K562 (cell line): ENCODE measurements around the gene SLC44A5. TPM values are rescaled to one million over a fixed set of nuclear protein-coding genes. Genes with fewer than 3 reads are reported as not detected.

Source experiments
- ATAC-seq: fragments of 200-7000 bp; cut with Tn5 transposase; 3 replicates; pipeline ENCODE4 v1.9.1; 2020; ENCODE audit warnings: moderate library complexity
- BruUV-seq: library from RNA; stranded (reverse); fragments of 400-500 nt; replicated peaks from 2 replicates; lab custom pipeline; 2021; lab: Mats Ljungman, UMichigan
- CTCF ChIA-PET: fragments of 300-600 bp; formaldehyde crosslinking; extraction: SDS; loops from one replicate; lab custom pipeline; 2021; ENCODE audit warnings: low intra/inter-chr PET ratio; lab: Yijun Ruan, JAX
- POLR2A ChIA-PET: fragments of 300-600, 350-650 bp; sonication (Branson Sonifier 250); formaldehyde crosslinking; extraction: SDS; loops from one replicate; lab custom pipeline; 2021; ENCODE audit warnings: antibody characterized with exemption, inconsistent platforms; lab: Yijun Ruan, JAX
- DNase-seq, 4 experiments: peaks; one replicate each; pipeline versions ENCODE4 v3.0.0 to v3.0.0-alpha.2; 2011 to 2018; ENCODE audit warnings: low spot score in 3 of 4, mixed read lengths in 3 of 4; ENCODE audit errors: extremely low read depth in 1 of 4
- FAIRE-seq: peaks from 2 replicates; lab custom pipeline; 2011; peaks lifted over from hg19 to GRCh38; lab: Jason Lieb, UNC
- H2AFZ ChIP-seq: 2 replicates; pipeline ENCODE4 v1.6.0; 2011; ENCODE audit warnings: low read depth, low read length, control low read depth, inconsistent platforms
- H3K27ac ChIP-seq: fragments of 200-600 bp; 3 replicates; pipeline ENCODE4 v1.8.0; 2011; ENCODE audit warnings: low read depth, mild to moderate bottlenecking, control low read depth, inconsistent platforms, low read length, moderate library complexity, mixed read lengths; ENCODE audit errors: extremely low read depth
- H3K27me3 ChIP-seq, 2 experiments: fragments of 300-600 bp in 1 of 2; 2 replicates in 1 of 2; 3 replicates in 1 of 2; pipeline versions ENCODE4 v1.6.0 to v1.8.0; 2011; ENCODE audit warnings: inconsistent platforms in 2 of 2, low read length in 2 of 2, mild to moderate bottlenecking in 1 of 2, mixed read lengths in 1 of 2, moderate library complexity in 1 of 2; ENCODE audit not compliant: control insufficient read depth in 2 of 2, insufficient read depth in 2 of 2
- H3K36me3 ChIP-seq: fragments of 300-600 bp; 3 replicates; pipeline ENCODE4 v1.8.0; 2011; ENCODE audit warnings: mild to moderate bottlenecking, low read length, inconsistent platforms; ENCODE audit not compliant: control insufficient read depth, insufficient read depth
- H3K4me1 ChIP-seq, 2 experiments: fragments of 200-600 bp in 1 of 2; replicated peaks in 1 of 2; 2 replicates in 1 of 2; 3 replicates in 1 of 2; pipeline versions ENCODE4 v1.5.1 to v1.8.0; 2011; ENCODE audit warnings: inconsistent platforms in 2 of 2, low read length in 2 of 2, mild to moderate bottlenecking in 1 of 2, mixed read lengths in 1 of 2, moderate library complexity in 1 of 2; ENCODE audit not compliant: control insufficient read depth in 2 of 2, insufficient read depth in 2 of 2
- H3K4me2 ChIP-seq: 2 replicates; pipeline ENCODE4 v1.6.1; 2011; ENCODE audit warnings: low read length, control low read depth, inconsistent platforms, mixed read lengths; ENCODE audit not compliant: insufficient read depth
- H3K4me3 ChIP-seq: fragments of 200-600 bp; sonication (generic), shearing (Covaris generic); 2 replicates; pipeline ENCODE4 v1.5.1; 2016; ENCODE audit warnings: control low read depth, inconsistent platforms
- H3K79me2 ChIP-seq: fragments of 200-600 bp; 3 replicates; pipeline ENCODE4 v1.8.0; 2011; ENCODE audit warnings: low read length, inconsistent platforms; ENCODE audit not compliant: control insufficient read depth, insufficient read depth
- H3K9ac ChIP-seq, 2 experiments: 2 replicates each; pipeline versions ENCODE4 v1.6.0 to v1.6.1; 2011; ENCODE audit warnings: low read depth in 2 of 2, low read length in 2 of 2, control low read depth in 1 of 2, inconsistent platforms in 1 of 2, mild to moderate bottlenecking in 1 of 2, mixed read lengths in 1 of 2; ENCODE audit not compliant: insufficient read depth in 1 of 2
- H3K9me1 ChIP-seq: one replicate; pipeline ENCODE4 v1.6.0; 2011; ENCODE audit warnings: inconsistent platforms, mild to moderate bottlenecking, low read length, moderate library complexity; ENCODE audit not compliant: control insufficient read depth, insufficient read depth
- H3K9me3 ChIP-seq: replicated peaks from 2 replicates; pipeline ENCODE4 v1.5.1; 2011; ENCODE audit warnings: low read depth, low read length, inconsistent platforms; ENCODE audit not compliant: control insufficient read depth, insufficient read depth
- H4K20me1 ChIP-seq: replicated peaks from 2 replicates; pipeline ENCODE4 v1.6.1; 2011; ENCODE audit warnings: low read length, inconsistent platforms, mixed read lengths; ENCODE audit not compliant: control insufficient read depth, insufficient read depth
- BRD9 ChIP-seq: fragments of 450-650 bp; IDR thresholded peaks from 2 replicates; pipeline ENCODE4 v1.6.1; 2018; ENCODE audit warnings: low read depth; ENCODE audit not compliant: partially characterized antibody
- CC2D1A ChIP-seq: fragments of 450-650 bp; IDR thresholded peaks from 2 replicates; pipeline ENCODE4 v1.6.1; 2017; ENCODE audit warnings: mild to moderate bottlenecking
- HDAC6 ChIP-seq: IDR thresholded peaks from 2 replicates; pipeline ENCODE4 v1.6.1; 2012; ENCODE audit warnings: low read depth, mild to moderate bottlenecking, control low read depth, inconsistent platforms, low read length, moderate library complexity
- TAF15 ChIP-seq: fragments of 200-400 bp; formaldehyde crosslinking; IDR thresholded peaks from 2 replicates; pipeline ENCODE4 v1.6.1; 2017; ENCODE audit warnings: mild to moderate bottlenecking, low read depth, low read length, moderate library complexity
- WGBS: fragments of 100-300 bp; shearing (Covaris generic); methylation state at CpG from one replicate; pipeline ENCODE4 v1.1.6; 2016; ENCODE audit warnings: low coverage, mixed read lengths; ENCODE audit not compliant: insufficient coverage; ENCODE audit errors: missing lambda C conversion rate; 5-methylcytosine and 5-hydroxymethylcytosine counted together
- in situ Hi-C: fragments of 300-500 bp; cut with MboI; formaldehyde crosslinking; loops from 4 replicates; pipeline ENCODE4 v1.15.0; 2018; ENCODE audit warnings: inconsistent platforms, mixed read lengths
- intact Hi-C: fragments of 100-400 bp; cut with micrococcal nuclease; formaldehyde crosslinking; loops from 2 replicates; pipeline ENCODE4 v1.14.2; 2022
- polyA plus RNA-seq, 8 experiments: library from polyadenylated mRNA; depleted of rRNA in 4 of 8; stranded (reverse) in 5 of 8; unstranded in 3 of 8; fragments of >200 nt; fragmentation: Nextera tagmentation in 2 of 8; fragmentation: Illumina TruSeq in 1 of 8; extraction: Ambion mirVana in 2 of 8; extraction: Trizol in 1 of 8; gene quantifications; 2 replicates each; pipeline versions ENCODE4 v1.2.1 to v1.2.3, GENCODE V29; 2011 to 2014; ENCODE audit warnings: inconsistent platforms in 1 of 8, missing spikeins in 1 of 8
- total RNA-seq, 7 experiments: library from RNA; depleted of rRNA in 6 of 7; stranded (reverse); fragments of >200 nt in 6 of 7; fragmentation: Illumina TruSeq in 2 of 7; extraction: Trizol in 2 of 7; gene quantifications; 2 replicates each; pipeline versions ENCODE4 v1.2.1 to v1.2.3, GENCODE V29; 2011 to 2021; ENCODE audit warnings: low replicate concordance in 1 of 7
- TF ChIP-seq, protein P1 (sequence below): fragments of 450-650 bp; IDR thresholded peaks from 2 replicates; pipeline ENCODE4 v1.6.1; 2016; ENCODE audit warnings: mild to moderate bottlenecking

SLC44A5 gene
- total and polyA plus RNA-seq, 9 of the 15 experiments (the other 6 are each of a cell fraction or from before 2014, with no cell fraction given), result 1.2 to 10.1 (median 3.2) TPM

GRCh38 chr1:75559800-75560199 is 51.1 kb downstream of the SLC44A5 start (continued):
- TF ChIP-seq, protein P1, sequence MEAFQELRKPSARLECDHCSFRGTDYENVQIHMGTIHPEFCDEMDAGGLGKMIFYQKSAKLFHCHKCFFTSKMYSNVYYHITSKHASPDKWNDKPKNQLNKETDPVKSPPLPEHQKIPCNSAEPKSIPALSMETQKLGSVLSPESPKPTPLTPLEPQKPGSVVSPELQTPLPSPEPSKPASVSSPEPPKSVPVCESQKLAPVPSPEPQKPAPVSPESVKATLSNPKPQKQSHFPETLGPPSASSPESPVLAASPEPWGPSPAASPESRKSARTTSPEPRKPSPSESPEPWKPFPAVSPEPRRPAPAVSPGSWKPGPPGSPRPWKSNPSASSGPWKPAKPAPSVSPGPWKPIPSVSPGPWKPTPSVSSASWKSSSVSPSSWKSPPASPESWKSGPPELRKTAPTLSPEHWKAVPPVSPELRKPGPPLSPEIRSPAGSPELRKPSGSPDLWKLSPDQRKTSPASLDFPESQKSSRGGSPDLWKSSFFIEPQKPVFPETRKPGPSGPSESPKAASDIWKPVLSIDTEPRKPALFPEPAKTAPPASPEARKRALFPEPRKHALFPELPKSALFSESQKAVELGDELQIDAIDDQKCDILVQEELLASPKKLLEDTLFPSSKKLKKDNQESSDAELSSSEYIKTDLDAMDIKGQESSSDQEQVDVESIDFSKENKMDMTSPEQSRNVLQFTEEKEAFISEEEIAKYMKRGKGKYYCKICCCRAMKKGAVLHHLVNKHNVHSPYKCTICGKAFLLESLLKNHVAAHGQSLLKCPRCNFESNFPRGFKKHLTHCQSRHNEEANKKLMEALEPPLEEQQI, result no peak
- no peak for TF ChIP-seq TAF15

- no peak overlapping the region for H2AFZ ChIP-seq
- FAIRE-seq (no peak), DNase-seq (no peak), ATAC-seq (no peak)
- 13% methylated on average over 2 of the region's 2 CpGs for WGBS
- no peaks in the 10 kb centered on the region; a peak in 1 of 5 replicates for H3K4me1 ChIP-seq
- in situ Hi-C loops, result no loop called here
- no peak overlapping the region for H3K4me3 ChIP-seq
- ChIA-PET POLR2A (no interaction called here), CTCF (no interaction called here)
- intact Hi-C loops, result no loop called here
- no peak overlapping the region for H3K9ac ChIP-seq
- no TSS peak for BruUV-seq
- no peaks in the 10 kb centered on the region for H3K9me1 ChIP-seq
- H3K9me3 ChIP-seq, result no peaks in the 10 kb centered on the region
- TF ChIP-seq BRD9, result no peak
- TF ChIP-seq HDAC6, result no peak
- TF ChIP-seq CC2D1A, result no peak
- no peaks in the 10 kb centered on the region for H4K20me1 ChIP-seq
- H3K27ac ChIP-seq, result no peak overlapping the region
- H3K36me3 ChIP-seq, result no peaks in the 10 kb centered on the region
- no peak overlapping the region for H3K4me2 ChIP-seq
- no peaks in the 10 kb centered on the region for H3K79me2 ChIP-seq
- no peaks in the 10 kb centered on the region for H3K27me3 ChIP-seq
Measured at GRCh38 chr1:75559136-75559535, 51.8 kb downstream of the SLC44A5 start.
